Endometrial microvascular endothelial cells (primary cell): ENCODE measurements around the gene CGN. TPM values are rescaled to one million over a fixed set of nuclear protein-coding genes. Genes with fewer than 3 reads are reported as not detected.

Source experiments
- in situ Hi-C: cut with HindIII; loops from 2 replicates; pipeline ENCODE4 v1.10.0; 2017; ENCODE audit warnings: low sequenced_read_pairs, low pct_unique_long_range_greater_than_20kb; ENCODE audit errors: inconsistent ontology term
- total RNA-seq: library from RNA; depleted of rRNA; stranded (reverse); fragments of >200 nt; gene quantifications from one replicate; pipeline ENCODE4 v1.2.3, GENCODE V29; 2015; ENCODE audit errors: inconsistent ontology term

CGN gene
- total RNA-seq, 1 donor from 2014 or later = 0.09 TPM

DNA sequence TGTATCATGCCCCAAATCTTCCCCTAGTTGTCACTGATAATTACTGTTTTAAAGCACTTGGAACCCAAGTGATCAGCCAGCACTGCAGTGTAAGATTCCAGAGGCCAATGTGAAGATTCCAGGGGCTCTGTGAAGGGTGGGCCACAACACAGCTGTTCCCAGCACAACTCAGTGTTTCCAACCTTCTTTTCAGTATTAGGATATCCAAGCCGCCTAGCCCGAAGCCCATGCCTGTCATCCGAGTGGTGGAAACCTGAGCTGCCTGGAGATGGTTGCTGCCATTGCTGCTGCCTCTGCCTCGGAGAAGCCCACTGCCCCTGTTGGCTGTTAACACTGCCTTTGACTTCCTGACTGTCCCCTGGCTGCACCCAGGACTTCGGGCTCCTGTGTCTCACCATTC, 70.3 kb downstream of the CGN start:
- in situ Hi-C loops = no loop called here

DNA sequence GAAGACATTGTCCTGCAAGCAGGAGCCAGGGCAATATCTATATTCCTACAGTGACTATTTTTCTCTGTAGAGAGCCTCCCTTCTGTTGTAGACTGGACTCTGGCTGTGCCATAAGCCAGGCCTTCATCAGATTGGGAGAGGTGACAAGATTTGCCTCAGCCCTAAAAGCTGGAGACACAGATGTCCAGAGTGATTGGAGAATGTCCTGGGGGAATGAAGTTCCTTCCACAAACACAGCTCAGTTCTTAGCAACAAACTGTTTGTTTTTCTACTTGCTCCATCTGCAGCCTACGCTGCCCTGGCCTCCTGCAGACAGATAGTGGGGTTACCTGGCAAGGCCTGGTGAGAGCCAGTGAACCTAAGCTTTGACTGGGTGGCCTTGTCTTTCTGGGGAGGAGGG, 70.7 kb downstream of the CGN start:
- in situ Hi-C loops = no loop called here

DNA sequence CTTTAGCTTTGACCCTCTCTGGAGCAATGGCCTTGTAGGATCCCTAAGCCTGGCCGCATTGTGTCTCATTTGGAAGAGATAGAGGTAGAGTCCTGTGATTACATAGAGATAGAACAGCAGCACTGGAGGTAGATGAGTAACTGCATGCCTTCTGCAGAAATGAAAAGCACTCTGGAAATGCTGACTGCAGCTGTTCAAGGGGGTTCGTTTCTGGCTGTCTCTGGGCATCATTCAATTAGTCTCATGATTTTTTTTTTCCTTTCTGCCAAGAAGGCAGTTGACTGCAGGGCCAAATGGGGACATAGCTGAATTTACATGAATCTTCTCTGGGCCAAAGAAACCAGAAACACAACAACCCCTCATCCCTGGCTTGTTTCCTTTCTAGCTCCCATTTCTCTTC, 72.6 kb downstream of the CGN start:
- in situ Hi-C loops = no loop called here

DNA sequence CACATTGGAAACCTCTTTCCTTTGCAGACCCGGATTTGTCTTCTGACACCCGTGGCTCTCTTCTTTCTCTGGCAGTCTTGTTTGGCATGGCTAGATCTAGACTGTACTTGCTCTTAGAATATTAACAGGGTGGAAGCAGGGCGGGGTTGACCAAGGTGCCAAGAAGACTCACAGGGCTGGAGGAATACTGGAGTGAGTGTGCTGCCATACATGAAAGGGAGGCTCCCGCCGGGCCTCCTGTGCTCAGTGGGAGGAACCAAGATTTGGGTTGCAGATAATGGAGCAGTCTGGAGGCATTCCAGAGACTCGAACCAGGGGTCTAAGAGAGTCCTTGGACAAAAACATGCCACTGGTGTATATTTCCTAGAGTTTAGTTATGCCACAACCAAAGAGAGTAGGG, 73.1 kb downstream of the CGN start:
- in situ Hi-C loops = no loop called here

DNA sequence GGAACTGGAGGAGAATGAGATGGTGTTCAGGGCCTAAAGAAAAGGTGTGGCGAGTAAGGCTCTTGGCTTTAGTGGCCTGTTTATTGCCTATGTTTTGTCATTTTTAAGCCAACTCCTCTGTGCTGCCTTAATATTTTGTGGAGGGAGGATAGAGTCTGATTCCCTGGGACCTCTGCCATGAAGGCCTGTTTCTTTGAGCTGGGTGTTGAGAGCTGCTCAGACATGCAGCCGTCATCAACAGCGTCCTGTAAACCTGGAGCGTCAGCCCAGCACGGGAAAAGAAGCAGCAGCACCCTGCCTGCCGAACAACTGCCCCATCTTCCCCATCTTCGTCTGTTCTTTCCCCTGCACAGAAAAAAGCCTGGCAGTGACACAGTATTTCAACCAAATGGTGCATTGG, 73.6 kb downstream of the CGN start:
- in situ Hi-C loops = no loop called here

DNA sequence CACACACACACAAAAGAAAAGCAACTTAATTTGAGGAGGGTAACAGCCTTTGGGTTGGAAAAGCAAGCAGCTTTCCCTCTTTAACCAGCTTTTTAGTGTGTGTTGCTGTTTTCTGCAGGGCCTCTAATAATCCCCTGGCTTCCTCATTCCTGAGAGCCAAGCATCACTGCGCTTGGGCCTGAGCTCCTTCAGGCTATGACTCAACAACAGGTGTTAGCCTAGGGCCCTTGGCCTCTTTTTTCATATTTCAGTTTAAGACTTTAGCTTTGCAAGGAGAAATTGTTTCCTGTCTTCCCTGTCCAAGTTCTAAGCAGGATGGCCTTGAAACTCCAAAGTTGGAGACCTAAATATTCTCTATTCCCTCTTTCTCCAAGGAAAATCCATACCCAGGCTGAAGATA, 74.4 kb downstream of the CGN start:
- in situ Hi-C loops = no loop called here

Other genes starting within 250 kb of the CGN start
- gene ZNF687, start 229.1 kb upstream of the CGN start, total RNA-seq = 13.5 TPM
- gene PI4KB, start 184.0 kb upstream of the CGN start, total RNA-seq = 49.6 TPM
- 64.3 TPM for gene RFX5, start 164.1 kb upstream of the CGN start, total RNA-seq
- 12.7 TPM for gene SELENBP1, start 138.7 kb upstream of the CGN start, total RNA-seq
- 451 TPM for gene PSMB4, start 111.8 kb upstream of the CGN start, total RNA-seq
- gene POGZ, start 51.9 kb upstream of the CGN start, total RNA-seq = 19.2 TPM
- 4.3 TPM for gene TUFT1, start 28.9 kb downstream of the CGN start, total RNA-seq
- 15.9 TPM for gene SNX27, start 100.7 kb downstream of the CGN start, total RNA-seq
- gene CELF3, start 205.4 kb downstream of the CGN start, total RNA-seq = not detected
- not detected for gene RIIAD1, start 210.1 kb downstream of the CGN start, total RNA-seq